K562 (cell line): Measurements from ENCODE around the gene DPM2. TPM values are rescaled to one million over a fixed set of nuclear protein-coding genes. Genes with fewer than 3 reads are reported as not detected.
A peak's percentile ranks its signal among the peaks of the same experiment; 100 is the strongest.

Experiments
- BRCA1 ChIP-seq, 2 experiments: fragments of 450-650 bp in 1 of 2; sonication (generic) in 1 of 2; formaldehyde crosslinking in 1 of 2; IDR thresholded peaks; 2 replicates each; pipeline versions ENCODE4 v1.5.0 to v1.6.1; 2017 to 2020; ENCODE audit warnings: mild to moderate bottlenecking in 1 of 2, missing genetic modification reagents in 1 of 2
- CBX1 ChIP-seq: sonication (generic); IDR thresholded peaks from 2 replicates; pipeline ENCODE4 v1.6.1; 2016; ENCODE audit warnings: antibody characterized with exemption, low read depth, mild to moderate bottlenecking
- CHD1 ChIP-seq: fragments of 200-600 bp; sonication (generic); IDR thresholded peaks from one replicate; pipeline ENCODE4 v1.6.1; 2012; ENCODE audit warnings: mild to moderate bottlenecking, moderate library complexity, low read length, inconsistent platforms
- ETV1 ChIP-seq: fragments of 450-650 bp; conservative IDR thresholded peaks from 2 replicates; pipeline ENCODE4 v1.6.1; 2016; ENCODE audit warnings: missing genetic modification characterization, control low read depth, low read depth, missing compliant biosample characterization
- IFI16 ChIP-seq: fragments of 250-450 bp; sonication (Bioruptor Pico); IDR thresholded peaks from 2 replicates; pipeline ENCODE4 v2.1.2; 2022; ENCODE audit warnings: mild to moderate bottlenecking, inconsistent platforms
- L3MBTL2 ChIP-seq: fragments of 450-650 bp; IDR thresholded peaks from 2 replicates; pipeline ENCODE4 v1.6.1; 2016; ENCODE audit warnings: mild to moderate bottlenecking, moderate library complexity
- NONO ChIP-seq, 2 experiments: fragments of 200-400 bp in 1 of 2; fragments of 450-650 bp in 1 of 2; formaldehyde crosslinking in 1 of 2; IDR thresholded peaks; 2 replicates each; pipeline ENCODE4 v1.6.1; 2017; ENCODE audit warnings: low read depth in 2 of 2, mild to moderate bottlenecking in 2 of 2, moderate library complexity in 2 of 2, low read length in 1 of 2
- RCOR1 ChIP-seq, 2 experiments: IDR thresholded peaks; 2 replicates each; pipeline ENCODE4 v1.6.1; 2012; ENCODE audit warnings: low read depth in 2 of 2, low read length in 2 of 2, borderline replicate concordance in 1 of 2, improper control_type of control experiment in 1 of 2
- SAP30 ChIP-seq: fragments of 200-600 bp; sonication (generic); IDR thresholded peaks from 2 replicates; pipeline ENCODE4 v1.6.1; 2012; ENCODE audit warnings: borderline replicate concordance, low read depth, mild to moderate bottlenecking, moderate library complexity, low read length, control low read depth, inconsistent platforms; ENCODE audit not compliant: insufficient read depth, poor library complexity, severe bottlenecking
- SMC3 ChIP-seq: conservative IDR thresholded peaks from 2 replicates; pipeline ENCODE4 v1.6.1; 2011; ENCODE audit warnings: low read depth, low read length, improper control_type of control experiment; ENCODE audit not compliant: insufficient read depth
- SNIP1 ChIP-seq: fragments of 450-650 bp; IDR thresholded peaks from 2 replicates; pipeline ENCODE4 v1.7.1; 2017; ENCODE audit warnings: low read depth, mild to moderate bottlenecking
- TEAD2 ChIP-seq: fragments of 450-650 bp; IDR thresholded peaks from 2 replicates; pipeline ENCODE4 v1.6.1; 2016; ENCODE audit warnings: missing genetic modification characterization, control low read depth, missing compliant biosample characterization
- ZNF408 ChIP-seq: fragments of 250-450 bp; sonication (Bioruptor Pico); IDR thresholded peaks from 2 replicates; pipeline ENCODE4 v1.4.0; 2020; ENCODE audit warnings: low read depth, mild to moderate bottlenecking, moderate library complexity
- ZNF445 ChIP-seq: fragments of 250-450 bp; sonication (Bioruptor Pico); IDR thresholded peaks from 2 replicates; pipeline ENCODE4 v1.4.0; 2020; ENCODE audit warnings: low read depth, mild to moderate bottlenecking, moderate library complexity
- ZNF512 ChIP-seq: IDR thresholded peaks from 2 replicates; pipeline ENCODE4 v1.6.1; 2016; ENCODE audit warnings: missing genetic modification characterization, missing compliant biosample characterization
- ZNF551 ChIP-seq: fragments of 250-450 bp; sonication (Bioruptor Pico); IDR thresholded peaks from 2 replicates; pipeline ENCODE4 v1.5.0; 2021; ENCODE audit warnings: mild to moderate bottlenecking, moderate library complexity
- ZNF695 ChIP-seq: fragments of 450-650 bp; formaldehyde crosslinking; IDR thresholded peaks from 2 replicates; pipeline ENCODE4 v1.4.0; 2020; ENCODE audit warnings: mild to moderate bottlenecking, moderate library complexity
- polyA plus RNA-seq, 8 experiments: library from polyadenylated mRNA; depleted of rRNA in 4 of 8; stranded (reverse) in 5 of 8; unstranded in 3 of 8; fragments of >200 nt; fragmentation: Nextera tagmentation in 2 of 8; fragmentation: Illumina TruSeq in 1 of 8; extraction: Ambion mirVana in 2 of 8; extraction: Trizol in 1 of 8; gene quantifications; 2 replicates each; pipeline versions ENCODE4 v1.2.1 to v1.2.3, GENCODE V29; 2011 to 2014; ENCODE audit warnings: inconsistent platforms in 1 of 8, missing spikeins in 1 of 8
- total RNA-seq, 7 experiments: library from RNA; depleted of rRNA in 6 of 7; stranded (reverse); fragments of >200 nt in 6 of 7; fragmentation: Illumina TruSeq in 2 of 7; extraction: Trizol in 2 of 7; gene quantifications; 2 replicates each; pipeline versions ENCODE4 v1.2.1 to v1.2.3, GENCODE V29; 2011 to 2021; ENCODE audit warnings: low replicate concordance in 1 of 7
- TF ChIP-seq, protein P1 (sequence below): fragments of 450-650 bp; formaldehyde crosslinking; IDR thresholded peaks from 2 replicates; pipeline ENCODE4 v1.4.0; 2022; ENCODE audit warnings: mild to moderate bottlenecking, moderate library complexity
- TF ChIP-seq, protein P2 (sequence below): fragments of 450-650 bp; formaldehyde crosslinking; IDR thresholded peaks from 2 replicates; pipeline ENCODE4 v1.4.0; 2022; ENCODE audit warnings: missing genetic modification characterization
- TF ChIP-seq, protein P3 (sequence below): fragments of 450-650 bp; IDR thresholded peaks from 2 replicates; pipeline ENCODE4 v1.6.1; 2016

DPM2 gene
- total and polyA plus RNA-seq, 9 of the 15 experiments (the other 6 are each of a cell fraction or from before 2014, with no cell fraction given): 43.5 to 126 (median 71.1) TPM

DNA sequence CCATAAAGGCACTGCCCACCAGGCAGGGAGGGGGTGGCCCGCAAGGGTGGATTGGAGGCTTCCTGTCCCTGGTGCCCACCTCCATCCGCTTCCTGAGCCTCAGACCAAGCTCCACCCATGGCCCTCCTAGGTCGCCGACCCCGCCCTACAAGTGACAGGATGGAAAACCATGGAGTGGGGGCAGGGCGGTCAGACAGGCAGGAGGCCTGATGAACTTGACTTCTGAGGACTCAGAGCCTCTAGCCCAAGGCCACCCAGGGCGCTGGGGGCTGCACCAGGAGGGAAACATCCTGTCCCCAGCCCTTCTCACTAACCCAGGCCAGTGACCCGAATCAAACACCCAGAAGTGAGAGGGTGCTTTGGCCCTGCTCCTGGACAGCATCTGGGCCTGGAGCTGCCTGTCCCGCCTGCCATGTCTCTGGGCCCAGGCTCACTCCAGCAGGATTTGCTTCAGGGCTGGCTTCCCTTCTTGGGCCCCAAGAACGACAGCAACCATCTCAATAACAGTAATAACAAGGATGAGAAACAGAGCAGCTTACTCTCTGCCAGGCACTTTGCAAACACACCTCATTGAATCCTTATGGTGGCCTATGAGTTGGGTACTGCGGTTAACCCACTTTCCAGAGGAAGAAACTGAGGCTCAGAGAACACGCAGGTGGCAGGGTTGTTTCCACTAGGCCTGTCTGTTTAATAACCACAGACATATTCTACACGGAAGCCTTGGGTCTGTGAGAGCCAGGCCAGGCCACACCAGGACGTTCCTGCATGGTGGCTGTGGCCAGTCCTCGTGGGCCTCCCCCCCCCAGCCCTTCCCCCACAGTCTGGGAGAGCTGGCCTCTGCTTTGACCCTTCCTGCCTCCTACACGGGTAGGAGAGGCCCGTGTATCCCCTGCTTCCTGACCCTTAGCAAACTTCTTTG, 33.8 kb downstream of the DPM2 start (continued):
- TF ChIP-seq, protein P1, sequence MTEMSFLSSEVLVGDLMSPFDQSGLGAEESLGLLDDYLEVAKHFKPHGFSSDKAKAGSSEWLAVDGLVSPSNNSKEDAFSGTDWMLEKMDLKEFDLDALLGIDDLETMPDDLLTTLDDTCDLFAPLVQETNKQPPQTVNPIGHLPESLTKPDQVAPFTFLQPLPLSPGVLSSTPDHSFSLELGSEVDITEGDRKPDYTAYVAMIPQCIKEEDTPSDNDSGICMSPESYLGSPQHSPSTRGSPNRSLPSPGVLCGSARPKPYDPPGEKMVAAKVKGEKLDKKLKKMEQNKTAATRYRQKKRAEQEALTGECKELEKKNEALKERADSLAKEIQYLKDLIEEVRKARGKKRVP (CRISPR knock-in tag): 0 out of 2 replicates have a peak, but pooled peaks have one; percentile 2
- no peak for TF ChIP-seq IFI16 (CRISPR knock-in tag)
- TF ChIP-seq ZNF512 (tag): no peak
- TF ChIP-seq ETV1 (tag): peak; percentile 45
- TF ChIP-seq SNIP1: no peak
- TF ChIP-seq BRCA1 (IDR thresholded peaks at IDR 0.05): no peak
- TF ChIP-seq BRCA1 (CRISPR knock-in tag; IDR thresholded peaks at IDR 0.05): no peak
- TF ChIP-seq, protein P2, sequence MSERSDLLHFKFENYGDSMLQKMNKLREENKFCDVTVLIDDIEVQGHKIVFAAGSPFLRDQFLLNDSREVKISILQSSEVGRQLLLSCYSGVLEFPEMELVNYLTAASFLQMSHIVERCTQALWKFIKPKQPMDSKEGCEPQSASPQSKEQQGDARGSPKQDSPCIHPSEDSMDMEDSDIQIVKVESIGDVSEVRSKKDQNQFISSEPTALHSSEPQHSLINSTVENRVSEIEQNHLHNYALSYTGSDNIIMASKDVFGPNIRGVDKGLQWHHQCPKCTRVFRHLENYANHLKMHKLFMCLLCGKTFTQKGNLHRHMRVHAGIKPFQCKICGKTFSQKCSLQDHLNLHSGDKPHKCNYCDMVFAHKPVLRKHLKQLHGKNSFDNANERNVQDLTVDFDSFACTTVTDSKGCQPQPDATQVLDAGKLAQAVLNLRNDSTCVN (CRISPR knock-in tag): no peak
- TF ChIP-seq ZNF408 (CRISPR knock-in tag): no peak
- TF ChIP-seq CHD1: no peak
- TF ChIP-seq NONO (IDR thresholded peaks at IDR 0.05; ENCODE audit: low read depth in 2 of 2, low read length in 1 of 2): no peak
- no peak for TF ChIP-seq ZNF445 (CRISPR knock-in tag)
- TF ChIP-seq, protein P3, sequence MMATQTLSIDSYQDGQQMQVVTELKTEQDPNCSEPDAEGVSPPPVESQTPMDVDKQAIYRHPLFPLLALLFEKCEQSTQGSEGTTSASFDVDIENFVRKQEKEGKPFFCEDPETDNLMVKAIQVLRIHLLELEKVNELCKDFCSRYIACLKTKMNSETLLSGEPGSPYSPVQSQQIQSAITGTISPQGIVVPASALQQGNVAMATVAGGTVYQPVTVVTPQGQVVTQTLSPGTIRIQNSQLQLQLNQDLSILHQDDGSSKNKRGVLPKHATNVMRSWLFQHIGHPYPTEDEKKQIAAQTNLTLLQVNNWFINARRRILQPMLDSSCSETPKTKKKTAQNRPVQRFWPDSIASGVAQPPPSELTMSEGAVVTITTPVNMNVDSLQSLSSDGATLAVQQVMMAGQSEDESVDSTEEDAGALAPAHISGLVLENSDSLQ: peak; percentile 81
- TF ChIP-seq SAP30: no peak
- TF ChIP-seq CBX1: no peak
- peak in 1 of 2 experiments; percentile 81; a peak in 3 of 4 replicates for TF ChIP-seq RCOR1 (IDR thresholded peaks at IDR 0.05; ENCODE audit: borderline replicate concordance in 1 of 2, low read depth in 2 of 2, low read length in 2 of 2)
- TF ChIP-seq TEAD2 (tag): no peak
- peak; percentile 15; the same call in 1 of the 2 replicates for TF ChIP-seq L3MBTL2
- no peak for TF ChIP-seq SMC3
- no peak for TF ChIP-seq ZNF551 (CRISPR knock-in tag)
- TF ChIP-seq ZNF695 (CRISPR knock-in tag): no peak
